ENCODE results near the gene RGS3. TPM values are rescaled to one million over a fixed set of nuclear protein-coding genes. Genes with fewer than 3 reads are reported as not detected.

Gene RGS3
- total RNA-seq, 4 donors from 2014 or later, result 5.9 to 11.8 (median 9.8) TPM

DNA sequence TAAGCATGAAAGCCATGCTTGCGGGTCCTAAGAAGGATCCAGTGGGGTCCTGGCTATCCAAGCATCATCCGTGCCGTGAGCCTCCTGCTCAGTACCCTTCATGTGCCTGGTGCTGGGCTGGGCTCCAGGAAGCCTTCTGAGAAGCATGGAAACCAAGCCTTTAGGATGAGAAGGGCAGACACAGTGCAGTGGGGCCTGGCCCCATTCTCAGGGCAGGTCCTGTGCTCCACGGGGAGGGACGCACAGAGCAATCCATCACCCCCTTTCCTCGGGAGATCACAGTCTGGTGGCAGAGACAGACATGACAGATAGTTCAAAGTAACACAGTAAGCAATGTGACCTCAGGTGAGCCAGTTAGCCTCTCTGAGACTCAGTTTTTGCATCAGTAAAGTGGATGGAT lies 76.9 kb downstream of the RGS3 start:
- H3K27me3 ChIP-seq, result no peaks in the 10 kb centered on the region
- intact Hi-C loops (cut with DNase I; ENCODE audit: low total_unique reads) (no loop called here), in situ Hi-C loops (cut with MboI; ENCODE audit: low sequenced_read_pairs in 4 of 4) (no loop called here)
- H3K4me3 ChIP-seq, result no peak overlapping the region
- peaks cover 27 to 36% of the 10 kb centered on the region in 2 donors for H3K4me1 ChIP-seq
- DNase-seq (no peak), ATAC-seq (no peak)
- TF ChIP-seq, protein P1, sequence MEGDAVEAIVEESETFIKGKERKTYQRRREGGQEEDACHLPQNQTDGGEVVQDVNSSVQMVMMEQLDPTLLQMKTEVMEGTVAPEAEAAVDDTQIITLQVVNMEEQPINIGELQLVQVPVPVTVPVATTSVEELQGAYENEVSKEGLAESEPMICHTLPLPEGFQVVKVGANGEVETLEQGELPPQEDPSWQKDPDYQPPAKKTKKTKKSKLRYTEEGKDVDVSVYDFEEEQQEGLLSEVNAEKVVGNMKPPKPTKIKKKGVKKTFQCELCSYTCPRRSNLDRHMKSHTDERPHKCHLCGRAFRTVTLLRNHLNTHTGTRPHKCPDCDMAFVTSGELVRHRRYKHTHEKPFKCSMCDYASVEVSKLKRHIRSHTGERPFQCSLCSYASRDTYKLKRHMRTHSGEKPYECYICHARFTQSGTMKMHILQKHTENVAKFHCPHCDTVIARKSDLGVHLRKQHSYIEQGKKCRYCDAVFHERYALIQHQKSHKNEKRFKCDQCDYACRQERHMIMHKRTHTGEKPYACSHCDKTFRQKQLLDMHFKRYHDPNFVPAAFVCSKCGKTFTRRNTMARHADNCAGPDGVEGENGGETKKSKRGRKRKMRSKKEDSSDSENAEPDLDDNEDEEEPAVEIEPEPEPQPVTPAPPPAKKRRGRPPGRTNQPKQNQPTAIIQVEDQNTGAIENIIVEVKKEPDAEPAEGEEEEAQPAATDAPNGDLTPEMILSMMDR (IDR thresholded peaks at IDR 0.05 in 4 of 5, conservative IDR thresholded peaks at IDR 0.05 in 1 of 5), result no peak
- no peak for TF ChIP-seq POLR2A (IDR thresholded peaks at IDR 0.05)
- peak overlapping the region in 1 of 4 donors; percentile 2 for H3K27ac ChIP-seq
- H3K36me3 ChIP-seq, result no peaks in the 10 kb centered on the region
- no peaks in the 10 kb centered on the region for H3K9me3 ChIP-seq

DNA sequence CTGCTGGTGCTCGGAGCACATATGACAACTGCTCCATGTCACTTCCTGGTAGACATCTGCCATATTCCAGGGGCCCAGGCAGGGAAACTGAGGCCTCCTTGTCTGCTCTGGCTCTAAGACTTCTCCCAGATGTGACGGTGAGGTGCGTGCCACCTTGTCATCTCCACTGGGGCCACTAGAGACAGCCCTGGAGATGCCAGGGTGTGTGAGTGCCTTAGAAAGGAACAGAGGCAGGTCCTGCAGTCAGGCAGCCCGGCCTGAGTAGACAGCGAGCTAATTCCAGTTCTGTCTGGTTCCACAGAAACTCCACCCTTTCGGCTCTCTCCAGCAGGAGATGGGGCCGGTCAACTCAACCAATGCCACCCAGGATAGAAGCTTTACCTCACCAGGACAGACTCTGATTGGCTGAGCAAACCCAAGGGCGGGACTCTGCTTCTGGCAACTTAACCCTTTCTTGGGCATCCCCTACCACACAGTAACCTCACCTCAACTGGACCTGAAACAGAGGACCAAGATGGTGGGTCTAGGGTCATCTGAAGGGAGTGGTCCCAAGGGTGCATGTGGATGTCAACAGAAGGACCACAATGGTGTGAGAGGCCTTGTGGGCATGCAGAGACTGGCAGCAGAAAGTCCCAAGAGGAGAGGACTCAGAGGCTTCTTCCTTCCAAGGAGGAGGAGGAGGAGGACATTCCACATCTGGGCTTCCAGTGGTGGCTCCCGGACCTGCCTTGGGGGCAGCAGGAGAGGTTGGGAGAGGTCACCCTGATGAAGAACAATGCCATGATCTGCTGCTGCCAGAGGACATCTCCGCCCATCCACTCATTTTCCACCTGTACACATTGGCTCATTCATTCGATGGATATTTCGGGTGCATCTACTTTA lies 77.7 kb downstream of the RGS3 start:
- Histone ChIP-seq H3K27ac (peak overlapping the region in 1 of 4 donors; percentile 2), H3K4me3 (no peak overlapping the region), H3K4me1 (peaks cover 26 to 30% of the 10 kb centered on the region in 2 donors), H3K27me3 (no peaks in the 10 kb centered on the region), H3K36me3 (no peaks in the 10 kb centered on the region), H3K9me3 (no peaks in the 10 kb centered on the region)
- peak in 1 of 2 donors; percentile 13 for ATAC-seq
- no peak for DNase-seq
- TF ChIP-seq, protein P1 (IDR thresholded peaks at IDR 0.05 in 4 of 5, conservative IDR thresholded peaks at IDR 0.05 in 1 of 5), result no peak
- TF ChIP-seq POLR2A (IDR thresholded peaks at IDR 0.05), result no peak
- intact Hi-C loops (cut with DNase I; ENCODE audit: low total_unique reads) (no loop called here), in situ Hi-C loops (cut with MboI; ENCODE audit: low sequenced_read_pairs in 4 of 4) (no loop called here)

DNA sequence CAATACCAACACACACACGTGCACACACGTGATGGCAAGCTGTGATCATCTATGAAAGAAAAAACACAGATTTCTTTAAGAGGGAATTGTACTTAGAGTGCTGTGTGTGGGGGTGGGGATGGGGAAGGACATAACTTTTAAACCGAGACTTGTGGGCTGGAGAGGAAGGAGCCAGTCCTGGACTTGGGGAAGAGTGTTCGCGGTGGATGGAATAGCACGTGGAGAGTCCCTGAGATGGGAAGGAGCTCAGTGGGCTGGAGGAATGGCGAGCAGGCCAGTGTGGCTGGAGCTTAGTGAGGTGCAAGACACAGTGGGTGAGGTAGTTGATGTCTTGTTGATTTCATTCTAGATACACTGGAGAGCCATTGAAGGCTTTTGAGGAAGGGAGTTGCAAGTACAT lies 78.5 kb downstream of the RGS3 start:
- intact Hi-C loops (cut with DNase I; ENCODE audit: low total_unique reads), result no loop called here
- Histone ChIP-seq H3K4me1 (peaks cover 23 to 26% of the 10 kb centered on the region in 2 donors), H3K36me3 (no peaks in the 10 kb centered on the region)

DNA sequence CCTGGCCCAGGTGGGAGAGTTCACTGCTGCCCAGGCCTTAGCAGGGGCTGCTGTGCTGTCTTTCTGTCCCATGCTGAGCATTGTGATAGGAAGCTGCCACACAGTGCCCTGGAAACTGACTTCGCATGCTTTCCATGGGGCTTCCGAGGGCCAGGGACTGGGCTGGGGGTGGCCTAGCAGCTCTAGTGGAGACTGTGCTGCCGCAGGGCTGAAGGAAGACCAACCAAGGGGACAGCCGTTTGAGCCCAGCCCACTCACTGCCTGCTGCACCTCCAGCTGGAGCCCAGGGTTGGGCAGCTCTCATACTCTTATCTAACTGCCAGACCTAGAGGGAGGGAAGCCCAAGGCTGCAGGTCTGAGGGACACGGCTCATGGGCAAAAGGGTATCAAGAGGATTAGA lies 79.2 kb downstream of the RGS3 start:
- DNase-seq (no peak), ATAC-seq (no peak)
- peaks cover 21 to 28% of the 10 kb centered on the region in 2 donors for H3K4me1 ChIP-seq
- no peak for TF ChIP-seq POLR2A (IDR thresholded peaks at IDR 0.05)
- TF ChIP-seq, protein P1 (IDR thresholded peaks at IDR 0.05 in 4 of 5, conservative IDR thresholded peaks at IDR 0.05 in 1 of 5), result no peak
- no peaks in the 10 kb centered on the region for H3K36me3 ChIP-seq
- in situ Hi-C loops (cut with MboI; ENCODE audit: low sequenced_read_pairs in 4 of 4), result no loop called here
- H3K27ac ChIP-seq, result peak overlapping the region in 1 of 4 donors; percentile 20
- no peaks in the 10 kb centered on the region for H3K27me3 ChIP-seq
- no peaks in the 10 kb centered on the region for H3K9me3 ChIP-seq
- intact Hi-C loops (cut with DNase I; ENCODE audit: low total_unique reads), result no loop called here
- no peak overlapping the region for H3K4me3 ChIP-seq

More for the DNA sequence above, 78.5 kb downstream of the RGS3 start:
- Histone ChIP-seq H3K27me3 (no peaks in the 10 kb centered on the region), H3K4me3 (no peak overlapping the region), H3K27ac (no peak overlapping the region), H3K9me3 (no peaks in the 10 kb centered on the region)
- ATAC-seq (no peak), DNase-seq (no peak)
- TF ChIP-seq, protein P1 (IDR thresholded peaks at IDR 0.05 in 4 of 5, conservative IDR thresholded peaks at IDR 0.05 in 1 of 5), result no peak
- no peak for TF ChIP-seq POLR2A (IDR thresholded peaks at IDR 0.05)
- in situ Hi-C loops (cut with MboI; ENCODE audit: low sequenced_read_pairs in 4 of 4), result no loop called here

Measured in gastrocnemius medialis (tissue), 4 donors.